ENCODE measurements around the gene TCEA3. TPM values are rescaled to one million over a fixed set of nuclear protein-coding genes. Genes with fewer than 3 reads are reported as not detected.

TCEA3 gene
- total RNA-seq, 2 donors from 2014 or later: 128 to 133 TPM

DNA sequence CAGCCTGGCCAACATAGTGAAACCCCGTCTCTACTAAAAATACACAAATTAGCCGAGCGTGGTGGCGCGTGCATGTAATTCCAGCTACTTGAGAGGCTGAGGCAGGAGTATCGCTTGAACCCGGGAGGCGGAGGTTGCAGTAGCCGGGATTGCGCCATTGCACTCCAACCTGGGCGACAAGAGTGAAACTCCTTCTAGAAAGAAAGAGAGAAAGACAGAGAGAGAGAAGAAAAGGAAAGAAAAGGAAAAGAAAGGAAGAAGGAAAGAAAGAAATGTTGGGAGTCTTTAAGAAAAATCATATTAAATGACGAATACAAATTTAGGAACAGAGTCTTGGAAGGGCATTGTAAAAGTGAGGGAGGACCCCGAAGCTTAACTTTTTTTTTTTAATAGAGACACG lies 78.6 kb downstream of the TCEA3 start:
- H3K27me3 ChIP-seq: no peaks in the 10 kb centered on the region
- H3K4me3 ChIP-seq: no peak overlapping the region
- TF ChIP-seq, protein P1, sequence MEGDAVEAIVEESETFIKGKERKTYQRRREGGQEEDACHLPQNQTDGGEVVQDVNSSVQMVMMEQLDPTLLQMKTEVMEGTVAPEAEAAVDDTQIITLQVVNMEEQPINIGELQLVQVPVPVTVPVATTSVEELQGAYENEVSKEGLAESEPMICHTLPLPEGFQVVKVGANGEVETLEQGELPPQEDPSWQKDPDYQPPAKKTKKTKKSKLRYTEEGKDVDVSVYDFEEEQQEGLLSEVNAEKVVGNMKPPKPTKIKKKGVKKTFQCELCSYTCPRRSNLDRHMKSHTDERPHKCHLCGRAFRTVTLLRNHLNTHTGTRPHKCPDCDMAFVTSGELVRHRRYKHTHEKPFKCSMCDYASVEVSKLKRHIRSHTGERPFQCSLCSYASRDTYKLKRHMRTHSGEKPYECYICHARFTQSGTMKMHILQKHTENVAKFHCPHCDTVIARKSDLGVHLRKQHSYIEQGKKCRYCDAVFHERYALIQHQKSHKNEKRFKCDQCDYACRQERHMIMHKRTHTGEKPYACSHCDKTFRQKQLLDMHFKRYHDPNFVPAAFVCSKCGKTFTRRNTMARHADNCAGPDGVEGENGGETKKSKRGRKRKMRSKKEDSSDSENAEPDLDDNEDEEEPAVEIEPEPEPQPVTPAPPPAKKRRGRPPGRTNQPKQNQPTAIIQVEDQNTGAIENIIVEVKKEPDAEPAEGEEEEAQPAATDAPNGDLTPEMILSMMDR (IDR thresholded peaks at IDR 0.05): no peak
- no peaks in the 10 kb centered on the region for H3K9me3 ChIP-seq
- intact Hi-C loops (cut with DNase I): loop anchor here (10.0 kb wide), 1 partner anchor 59 kb away; no protein-coding TSS in a partner anchor
- H3K36me3 ChIP-seq: no peaks in the 10 kb centered on the region
- DNase-seq: no peak
- no peak overlapping the region for H3K27ac ChIP-seq
- no peak overlapping the region for H3K9ac ChIP-seq (ENCODE audit: low read depth in 2 of 2, low read length in 2 of 2)
- H3K4me1 ChIP-seq: peaks cover 4% of the 10 kb centered on the region

DNA sequence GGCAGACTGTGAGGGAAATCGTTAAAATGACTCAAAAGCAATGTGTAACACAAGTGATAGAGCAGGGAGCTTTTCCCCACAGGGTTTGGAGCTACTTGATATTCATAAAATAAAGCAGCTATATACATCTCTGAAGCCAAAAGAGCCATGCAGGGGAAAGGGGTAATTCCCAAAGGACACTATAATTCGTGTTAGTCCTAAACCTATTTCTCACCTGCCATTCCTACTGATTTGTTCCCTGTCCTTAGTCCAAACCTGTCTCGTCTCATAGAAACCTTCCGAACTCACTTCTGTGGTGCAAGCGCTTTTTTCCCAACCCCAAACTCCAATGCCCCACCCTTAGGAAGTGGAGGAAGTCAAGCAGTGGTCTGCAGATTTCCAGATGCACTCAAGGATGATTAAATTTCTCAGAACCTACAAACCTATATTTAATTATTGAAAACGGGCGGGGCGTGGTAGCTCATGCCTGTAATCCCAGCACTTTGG lies 79.5 kb downstream of the TCEA3 start:
- intact Hi-C loops (cut with DNase I): loop anchor here (10.0 kb wide), 1 partner anchor 60 kb away; no protein-coding TSS in a partner anchor
- DNase-seq: peak; percentile 34

GRCh38 chr1:23344111-23344986 lies 80.2 kb downstream of the TCEA3 start, which contains the start of gene HNRNPR:
TSS of gene HNRNPR (minus strand) at chr1:23344284. CDS start at chr1:23341008, 3,276 bp downstream.
- intact Hi-C loops (cut with DNase I): loop anchor here (10.0 kb wide), 1 partner anchor 60 kb away; no protein-coding TSS in a partner anchor
- H3K4me1 ChIP-seq: peaks cover 9% of the 10 kb centered on the region
- H3K27me3 ChIP-seq: no peaks in the 10 kb centered on the region
- DNase-seq: peak; percentile 100
- H3K36me3 ChIP-seq: no peaks in the 10 kb centered on the region
- peak within 1 kb of the TSS; percentile 83 for H3K4me3 ChIP-seq
- no peaks in the 10 kb centered on the region for H3K9me3 ChIP-seq
- TF ChIP-seq, protein P1 (IDR thresholded peaks at IDR 0.05): no peak
- H3K9ac ChIP-seq (ENCODE audit: low read depth in 2 of 2, low read length in 2 of 2): peak within 1 kb of the TSS; percentile 77 to 80
- peak within 1 kb of the TSS; percentile 96 for H3K27ac ChIP-seq

More for the DNA sequence above, 79.5 kb downstream of the TCEA3 start:
- no peaks in the 10 kb centered on the region for H3K36me3 ChIP-seq
- TF ChIP-seq, protein P1 (IDR thresholded peaks at IDR 0.05): no peak
- H3K9ac ChIP-seq (ENCODE audit: low read depth in 2 of 2, low read length in 2 of 2): peak overlapping the region; percentile 76 to 77
- H3K4me1 ChIP-seq: peaks cover 9% of the 10 kb centered on the region
- peak overlapping the region; percentile 83 for H3K4me3 ChIP-seq
- H3K27me3 ChIP-seq: no peaks in the 10 kb centered on the region
- H3K27ac ChIP-seq: peak overlapping the region; percentile 96
- H3K9me3 ChIP-seq: no peaks in the 10 kb centered on the region

DNA sequence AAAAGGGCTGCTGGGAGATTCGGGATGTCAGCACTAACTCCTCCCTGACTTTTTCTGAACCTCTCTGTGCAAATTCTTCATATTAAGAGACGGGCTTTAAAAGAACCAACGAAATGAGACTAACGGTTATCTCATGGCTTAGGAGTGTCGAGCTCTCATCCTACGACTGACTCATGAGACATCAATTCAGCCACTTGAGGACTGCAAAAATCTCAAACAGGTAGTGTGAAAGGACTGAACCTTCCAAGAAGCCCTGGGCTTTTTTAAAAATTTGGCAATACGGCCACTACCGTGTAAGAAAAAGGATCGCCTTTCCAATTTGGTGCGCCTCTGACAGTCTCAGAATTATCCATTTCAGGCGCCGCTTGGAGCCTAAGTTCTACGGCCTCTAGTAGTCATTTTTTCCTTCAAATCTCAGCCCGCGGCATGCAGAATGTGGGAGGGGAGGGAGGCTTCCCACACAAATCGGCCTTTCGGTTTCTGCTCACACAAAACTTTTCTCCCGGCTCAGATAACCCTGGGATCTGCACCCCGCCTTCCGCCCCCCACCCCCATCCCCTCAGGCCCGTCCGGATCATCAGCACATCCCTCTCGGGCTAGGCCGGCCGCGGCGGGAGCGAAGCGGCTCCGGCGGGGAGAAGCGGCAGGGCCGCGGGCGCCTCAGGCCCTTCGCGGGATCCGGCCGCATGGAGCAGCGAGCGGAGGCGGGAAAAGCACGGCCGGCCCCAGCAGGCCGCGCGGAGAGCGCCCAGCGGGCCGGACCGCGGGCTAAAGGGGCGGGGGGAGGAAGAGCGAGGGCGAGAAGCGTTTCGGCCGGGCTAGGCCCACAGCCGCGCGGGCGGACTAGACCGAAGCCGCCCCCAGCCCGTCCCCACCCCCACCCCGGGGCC lies 81.1 kb downstream of the TCEA3 start:
- H3K9me3 ChIP-seq: no peaks in the 10 kb centered on the region
- H3K4me1 ChIP-seq: peaks cover 9% of the 10 kb centered on the region
- H3K9ac ChIP-seq (ENCODE audit: low read depth in 2 of 2, low read length in 2 of 2): peak overlapping the region; percentile 77 to 80
- DNase-seq: peak; percentile 43
- H3K36me3 ChIP-seq: no peaks in the 10 kb centered on the region
- intact Hi-C loops (cut with DNase I): loop anchor here (10.0 kb wide), 1 partner anchor 61 kb away; no protein-coding TSS in a partner anchor
- H3K27ac ChIP-seq: peak overlapping the region; percentile 96
- TF ChIP-seq, protein P1 (IDR thresholded peaks at IDR 0.05): no peak
- no peaks in the 10 kb centered on the region for H3K27me3 ChIP-seq
- H3K4me3 ChIP-seq: peak overlapping the region; percentile 83

All from colonic mucosa (tissue), 4 donors.